Measurements from ENCODE around the gene LCLAT1.
A peak's percentile ranks its signal among the peaks of the same experiment; 100 is the strongest.

LCLAT1 gene

GRCh38 chr2:30527411-30527810 is 80.4 kb downstream of the LCLAT1 start:
- DNase-seq, result no peak

DNA sequence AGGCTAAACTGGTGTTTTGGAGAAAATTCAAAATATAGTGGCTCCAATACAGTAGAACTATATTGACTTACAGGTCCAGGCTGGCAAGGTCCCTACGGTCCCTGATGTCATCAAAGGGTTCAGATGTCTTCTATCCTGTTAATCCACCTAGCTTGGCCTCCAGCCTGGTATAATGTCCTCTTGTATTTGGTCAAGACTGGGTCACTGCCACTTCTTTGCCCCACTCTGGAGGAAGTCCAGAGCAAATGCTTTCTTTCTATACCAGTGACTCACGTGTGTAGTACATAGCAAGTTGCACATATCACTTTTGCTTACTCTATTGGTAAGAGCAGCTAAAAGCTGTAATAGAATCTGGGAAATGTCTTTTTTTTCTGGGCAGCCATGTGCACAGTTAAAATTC is 80.8 kb downstream of the LCLAT1 start:
- peak; percentile 10 for DNase-seq

DNA sequence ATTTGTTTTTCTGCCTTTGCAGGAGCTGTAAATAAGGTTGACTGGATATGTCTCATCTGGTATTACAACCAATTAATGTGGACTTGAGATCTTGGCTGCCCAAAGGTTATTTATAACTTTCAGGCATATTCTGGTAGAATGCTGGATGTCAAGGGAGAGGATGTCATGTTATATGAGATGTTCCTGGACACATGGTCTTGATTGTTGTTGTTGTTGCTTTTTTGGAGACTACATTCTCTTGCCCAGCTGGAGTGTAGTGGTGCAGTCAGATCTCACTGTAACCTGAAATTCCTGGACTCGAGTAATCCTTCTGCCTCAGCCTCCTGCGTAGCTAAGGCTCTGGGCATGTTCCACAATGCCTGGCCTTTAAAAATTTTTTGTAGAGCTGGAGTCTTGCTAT is 83.3 kb downstream of the LCLAT1 start:
- DNase-seq, result no peak

DNA sequence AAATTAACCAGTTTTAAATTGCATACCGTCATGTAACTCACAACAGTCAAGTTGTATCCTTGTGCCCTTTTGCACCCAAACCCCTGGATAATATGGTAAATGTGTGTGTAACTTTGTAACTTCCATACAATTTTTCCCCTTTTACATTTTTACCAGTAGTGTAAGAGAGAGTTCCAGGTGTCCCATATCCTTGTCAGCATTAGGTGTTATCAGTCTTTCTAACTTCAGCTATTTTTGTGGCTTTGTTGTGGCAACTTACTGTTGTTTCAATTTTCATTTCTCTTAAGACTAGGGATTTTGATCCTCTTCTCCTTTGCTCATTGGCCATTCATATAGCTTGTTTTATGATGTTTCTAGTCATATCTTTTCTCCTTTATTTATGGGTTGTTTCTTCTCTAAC is 94.6 kb downstream of the LCLAT1 start:
- DNase-seq, result no peak

- DNase-seq, result no peak
Observed at GRCh38 chr2:30545875-30546274, 98.8 kb downstream of the LCLAT1 start.

DNA sequence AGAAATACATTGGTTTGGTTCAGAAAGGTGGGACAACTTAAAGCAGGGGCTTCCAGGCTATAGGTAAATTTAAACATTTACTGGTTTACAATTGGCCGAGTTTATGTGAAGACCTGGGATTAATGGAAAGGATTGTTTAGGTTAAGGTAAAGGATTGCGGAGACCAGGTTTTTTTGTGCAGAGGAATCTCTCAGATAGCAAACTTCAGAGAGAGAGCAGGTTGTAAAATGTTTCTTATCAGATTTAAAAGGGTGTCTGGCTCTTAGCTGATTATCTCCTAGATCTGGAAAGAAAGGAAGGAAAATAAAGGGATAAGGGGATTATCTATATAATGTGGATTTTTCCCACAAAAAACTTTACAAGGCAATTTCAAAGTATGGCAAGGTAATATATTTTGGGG is 101.3 kb downstream of the LCLAT1 start:
- no peak for DNase-seq

- DNase-seq, result no peak
Observed at GRCh38 chr2:30549096-30549495, 102.0 kb downstream of the LCLAT1 start.

GRCh38 chr2:30559544-30560275 is 112.7 kb downstream of the LCLAT1 start:
- no peak for DNase-seq

- no peak for DNase-seq
Observed at GRCh38 chr2:30561349-30561748, 114.3 kb downstream of the LCLAT1 start.

DNA sequence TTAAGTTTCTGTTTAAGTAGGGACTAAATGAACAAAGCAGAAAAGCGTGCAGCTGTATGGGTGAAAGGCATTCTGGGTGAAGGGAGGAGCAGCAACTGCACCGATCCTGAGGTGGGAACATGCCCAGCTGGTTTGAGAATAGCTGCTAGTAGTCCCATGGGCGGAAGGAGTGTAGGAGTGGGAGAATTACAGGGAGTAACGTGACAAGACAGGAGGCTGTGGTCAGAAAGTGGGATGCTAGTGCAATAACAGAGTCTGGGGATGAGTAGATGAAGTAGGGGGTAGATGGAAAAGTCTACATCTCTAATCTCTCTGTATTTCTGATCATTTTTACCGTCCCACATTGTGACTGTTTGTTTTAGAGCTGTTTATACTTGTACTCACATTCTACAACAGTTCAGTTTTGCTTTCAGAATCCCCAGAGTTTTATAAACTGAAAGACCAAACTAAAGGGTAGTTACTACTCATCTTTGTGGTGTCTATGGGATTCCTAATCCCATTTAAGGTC is 118.9 kb downstream of the LCLAT1 start:
- no peak for DNase-seq

GRCh38 chr2:30566631-30567030 is 119.6 kb downstream of the LCLAT1 start:
- DNase-seq, result no peak

DNA sequence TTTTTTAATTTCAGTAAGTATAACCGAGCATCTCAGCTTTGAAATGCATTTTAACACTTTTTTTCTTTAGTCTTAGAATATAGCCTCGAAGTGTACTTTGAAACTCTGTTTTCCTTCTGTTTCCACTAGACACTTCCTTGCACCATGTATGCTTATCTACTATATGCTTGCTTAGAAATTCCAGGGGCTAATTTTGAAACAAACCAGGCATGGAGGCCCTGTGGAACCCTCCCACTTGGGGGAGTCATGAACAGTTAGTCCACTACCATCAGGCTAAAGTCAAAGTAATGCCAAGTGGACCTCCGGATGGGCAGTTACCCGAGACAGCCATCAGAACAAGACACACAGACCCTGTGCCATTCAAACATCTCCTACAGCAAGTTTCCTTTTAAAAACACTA is 120.3 kb downstream of the LCLAT1 start:
- no peak for DNase-seq

DNA sequence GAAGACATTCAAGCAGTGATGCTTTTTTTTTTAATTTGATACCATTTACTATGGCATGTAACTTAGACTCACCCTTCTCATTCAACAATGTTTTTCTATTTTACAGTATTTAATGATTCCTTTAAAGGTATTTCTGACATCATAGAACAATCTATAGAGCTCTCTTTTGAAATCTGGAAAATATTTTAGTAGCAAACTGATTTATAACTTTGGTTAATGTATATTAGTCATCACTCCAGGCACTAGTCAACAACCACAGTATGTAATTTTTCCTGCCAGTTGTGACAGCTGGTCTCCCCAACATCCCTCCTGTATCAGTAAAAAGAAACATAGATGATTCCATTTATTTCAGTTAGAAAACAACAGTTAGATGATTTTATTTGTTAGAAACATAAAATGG is 122.9 kb downstream of the LCLAT1 start:
- DNase-seq, result peak; percentile 12

DNA sequence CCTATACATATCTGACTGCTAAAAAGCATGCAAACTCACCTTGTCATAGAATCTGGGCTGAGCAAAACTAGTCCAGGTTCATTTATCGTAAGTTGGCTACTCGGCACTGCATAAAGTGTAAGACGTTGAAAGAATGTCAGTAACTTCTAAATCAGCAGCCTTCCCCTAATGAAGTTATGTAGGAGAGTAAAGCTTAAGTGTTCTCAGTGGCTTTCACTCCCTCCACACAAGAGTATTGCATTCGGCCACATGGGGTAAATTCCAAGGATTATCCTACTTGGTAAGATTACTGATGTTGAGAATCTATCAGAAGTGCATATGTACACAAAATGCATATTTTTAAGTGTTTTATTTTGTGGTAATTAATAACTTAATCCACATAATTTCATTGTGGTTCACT is 130.1 kb downstream of the LCLAT1 start:
- no peak for DNase-seq

DNA sequence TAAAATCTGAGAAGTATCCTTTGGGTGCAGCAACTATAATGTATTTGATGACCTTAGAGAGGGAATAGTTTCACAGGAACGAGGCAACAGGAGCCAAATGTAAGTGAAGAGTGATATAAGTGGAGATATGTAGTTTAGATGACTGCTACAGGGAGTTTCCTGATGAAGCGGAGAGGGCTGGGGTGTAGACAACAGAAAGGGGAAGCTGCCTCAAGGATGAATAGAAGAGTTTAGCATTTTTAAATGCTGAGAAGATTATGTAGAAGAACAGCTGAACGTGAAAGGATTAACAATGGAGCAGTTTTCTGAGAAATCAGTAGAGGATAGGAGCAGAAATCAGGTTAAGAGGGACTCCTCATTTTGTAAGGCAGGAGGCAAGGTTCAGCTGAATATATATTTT is 133.3 kb downstream of the LCLAT1 start:
- no peak for DNase-seq

- no peak for DNase-seq
Observed at GRCh38 chr2:30582521-30582920, 135.5 kb downstream of the LCLAT1 start.

DNA sequence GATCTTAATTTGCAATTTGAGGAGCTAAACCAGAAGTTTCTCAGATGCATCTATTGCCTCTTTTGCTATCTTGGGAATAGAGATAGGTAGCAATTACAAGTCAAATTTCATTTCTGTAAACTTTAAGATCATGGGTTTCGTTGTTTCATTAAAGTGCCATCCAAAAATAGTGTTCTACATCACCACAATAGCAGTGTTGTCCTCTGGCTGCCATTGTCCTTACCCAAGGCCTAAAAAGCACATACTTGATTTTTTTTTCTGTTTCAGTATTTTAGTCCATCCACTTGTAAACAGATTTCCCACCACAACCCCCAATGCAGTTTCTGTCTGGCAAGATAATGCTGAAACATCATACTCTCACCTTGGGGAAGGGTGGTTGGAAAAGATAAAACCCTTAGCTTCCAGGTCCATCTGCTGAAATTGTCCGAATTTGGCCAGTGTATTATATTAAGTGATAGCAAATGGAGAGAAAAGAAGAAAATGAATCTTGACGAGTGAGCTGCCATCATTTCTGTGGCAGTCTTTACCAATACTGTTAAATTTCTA is 136.2 kb downstream of the LCLAT1 start:
- no peak for DNase-seq

DNA sequence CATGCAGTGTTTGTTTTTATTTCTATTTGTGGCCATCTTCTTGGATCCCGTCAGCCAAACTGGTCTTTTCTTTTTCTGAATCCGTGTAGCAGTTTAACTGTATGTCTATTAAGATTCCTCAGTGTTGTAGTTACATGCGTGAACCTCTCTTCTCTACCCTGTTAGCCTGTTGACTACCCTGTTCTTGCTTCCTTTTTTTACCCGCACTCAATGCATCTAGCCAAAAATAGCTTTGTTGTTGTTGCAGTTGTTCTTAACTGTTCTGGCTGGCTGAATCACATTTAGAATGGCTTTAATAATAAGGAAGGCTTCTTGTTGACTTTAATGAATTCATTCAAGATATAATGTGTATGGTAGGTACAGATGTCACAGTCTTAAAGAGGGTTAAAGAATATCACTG is 137.1 kb downstream of the LCLAT1 start:
- no peak for DNase-seq

GRCh38 chr2:30588994-30589393 is 141.9 kb downstream of the LCLAT1 start:
- DNase-seq, result no peak

DNA sequence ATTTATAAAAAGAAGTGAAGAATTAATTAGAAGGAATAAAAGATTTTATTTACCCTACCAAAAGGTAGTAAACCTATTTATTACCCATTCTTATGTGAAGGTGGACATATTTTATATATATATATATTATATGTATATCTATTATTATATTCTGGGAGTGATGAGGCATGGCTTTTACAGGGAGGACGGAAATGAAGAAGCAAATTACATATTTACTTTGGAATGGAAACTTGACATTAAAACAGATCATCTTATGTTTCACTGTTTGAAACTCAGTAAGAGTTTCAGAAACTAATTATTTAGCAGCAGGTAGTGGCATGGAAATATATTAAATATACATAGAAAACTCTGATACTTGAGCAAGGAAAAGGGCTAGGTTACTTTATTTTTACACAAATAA is 143.4 kb downstream of the LCLAT1 start:
- DNase-seq, result no peak

- no peak for DNase-seq
Observed at GRCh38 chr2:30591186-30591585, 144.1 kb downstream of the LCLAT1 start.

DNA sequence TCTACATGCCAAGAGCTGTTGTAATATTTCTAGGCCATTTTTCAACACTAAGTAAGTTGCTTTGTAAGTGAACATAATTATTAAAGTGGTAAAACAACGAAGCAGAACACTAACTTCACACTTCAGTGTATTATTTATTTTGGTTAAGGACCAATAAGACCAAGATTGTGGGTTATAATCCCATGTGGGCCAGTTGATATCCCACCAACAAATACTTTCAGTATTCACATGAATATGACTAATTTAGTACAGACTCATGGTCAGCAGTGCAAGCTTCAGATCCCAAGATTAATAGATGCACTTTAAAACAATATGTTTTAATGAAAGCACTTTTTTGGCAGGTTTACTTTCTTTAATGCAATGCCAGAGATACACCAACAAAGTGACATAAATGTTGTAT is 154.3 kb downstream of the LCLAT1 start:
- no peak for DNase-seq

GRCh38 chr2:30605197-30605596 is 158.2 kb downstream of the LCLAT1 start:
- DNase-seq, result no peak

GRCh38 chr2:30608643-30609042 is 161.6 kb downstream of the LCLAT1 start:
- no peak for DNase-seq

DNA sequence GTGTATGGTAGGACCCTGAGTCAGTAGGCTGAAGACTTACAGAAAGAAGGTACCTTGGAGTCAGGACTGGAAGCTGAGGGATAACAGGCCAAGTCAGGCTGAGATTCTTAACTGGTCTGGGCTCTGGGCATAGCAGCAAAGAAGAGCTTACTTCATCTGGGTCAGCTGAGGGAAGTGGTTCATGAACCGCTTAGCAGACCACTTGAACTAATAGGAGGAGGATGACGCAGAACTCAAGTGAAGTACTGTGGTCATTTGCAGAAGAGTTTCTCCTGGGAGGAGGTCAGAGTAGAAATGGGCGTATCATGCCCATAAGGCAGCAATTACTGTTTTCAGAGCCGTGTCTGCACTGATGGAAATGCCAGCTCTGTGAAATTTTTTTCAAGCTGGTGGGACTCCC is 164.5 kb downstream of the LCLAT1 start:
- DNase-seq, result peak; percentile 2
